HL-60 (cell line): ENCODE measurements around the gene PHF21B.

Experiments
- GABPA ChIP-seq: IDR thresholded peaks from 2 replicates; pipeline ENCODE4 v1.6.1; 2012; ENCODE audit warnings: low read depth
- POLR2AphosphoS5 ChIP-seq: IDR thresholded peaks from 2 replicates; pipeline ENCODE4 v1.6.1; 2012; ENCODE audit warnings: low read depth
- TF ChIP-seq, protein P1 (sequence below): IDR thresholded peaks from one replicate; pipeline ENCODE4 v1.5.1; 2011; ENCODE audit warnings: low read length, control low read depth, inconsistent platforms; ENCODE audit not compliant: insufficient read depth
- TF ChIP-seq, protein P2 (sequence below): IDR thresholded peaks from 2 replicates; pipeline ENCODE4 v1.6.1; 2012; ENCODE audit warnings: low read depth; ENCODE audit not compliant: insufficient replicate concordance

DNA sequence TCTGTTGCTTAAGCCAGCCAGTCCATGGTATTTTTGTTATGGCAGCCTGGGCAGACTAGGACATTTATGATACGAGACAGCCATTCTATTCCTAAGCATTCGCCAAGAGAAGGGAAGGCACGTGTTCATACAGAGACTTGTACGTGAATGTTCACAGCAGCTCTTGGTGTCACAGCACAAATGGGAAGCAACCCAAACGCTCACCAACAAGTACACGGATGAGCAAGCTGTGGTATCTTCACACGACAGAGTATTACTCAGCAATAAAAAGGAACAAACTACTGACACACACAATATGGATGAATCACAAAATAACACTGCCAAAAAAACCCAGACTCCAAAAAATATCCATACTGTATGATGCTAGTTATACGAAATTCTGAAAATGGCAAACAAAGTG is 85.1 kb downstream of the PHF21B start:
- TF ChIP-seq, protein P1, sequence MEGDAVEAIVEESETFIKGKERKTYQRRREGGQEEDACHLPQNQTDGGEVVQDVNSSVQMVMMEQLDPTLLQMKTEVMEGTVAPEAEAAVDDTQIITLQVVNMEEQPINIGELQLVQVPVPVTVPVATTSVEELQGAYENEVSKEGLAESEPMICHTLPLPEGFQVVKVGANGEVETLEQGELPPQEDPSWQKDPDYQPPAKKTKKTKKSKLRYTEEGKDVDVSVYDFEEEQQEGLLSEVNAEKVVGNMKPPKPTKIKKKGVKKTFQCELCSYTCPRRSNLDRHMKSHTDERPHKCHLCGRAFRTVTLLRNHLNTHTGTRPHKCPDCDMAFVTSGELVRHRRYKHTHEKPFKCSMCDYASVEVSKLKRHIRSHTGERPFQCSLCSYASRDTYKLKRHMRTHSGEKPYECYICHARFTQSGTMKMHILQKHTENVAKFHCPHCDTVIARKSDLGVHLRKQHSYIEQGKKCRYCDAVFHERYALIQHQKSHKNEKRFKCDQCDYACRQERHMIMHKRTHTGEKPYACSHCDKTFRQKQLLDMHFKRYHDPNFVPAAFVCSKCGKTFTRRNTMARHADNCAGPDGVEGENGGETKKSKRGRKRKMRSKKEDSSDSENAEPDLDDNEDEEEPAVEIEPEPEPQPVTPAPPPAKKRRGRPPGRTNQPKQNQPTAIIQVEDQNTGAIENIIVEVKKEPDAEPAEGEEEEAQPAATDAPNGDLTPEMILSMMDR: no peak
- TF ChIP-seq GABPA: no peak
- TF ChIP-seq POLR2AphosphoS5: no peak
- TF ChIP-seq, protein P2, sequence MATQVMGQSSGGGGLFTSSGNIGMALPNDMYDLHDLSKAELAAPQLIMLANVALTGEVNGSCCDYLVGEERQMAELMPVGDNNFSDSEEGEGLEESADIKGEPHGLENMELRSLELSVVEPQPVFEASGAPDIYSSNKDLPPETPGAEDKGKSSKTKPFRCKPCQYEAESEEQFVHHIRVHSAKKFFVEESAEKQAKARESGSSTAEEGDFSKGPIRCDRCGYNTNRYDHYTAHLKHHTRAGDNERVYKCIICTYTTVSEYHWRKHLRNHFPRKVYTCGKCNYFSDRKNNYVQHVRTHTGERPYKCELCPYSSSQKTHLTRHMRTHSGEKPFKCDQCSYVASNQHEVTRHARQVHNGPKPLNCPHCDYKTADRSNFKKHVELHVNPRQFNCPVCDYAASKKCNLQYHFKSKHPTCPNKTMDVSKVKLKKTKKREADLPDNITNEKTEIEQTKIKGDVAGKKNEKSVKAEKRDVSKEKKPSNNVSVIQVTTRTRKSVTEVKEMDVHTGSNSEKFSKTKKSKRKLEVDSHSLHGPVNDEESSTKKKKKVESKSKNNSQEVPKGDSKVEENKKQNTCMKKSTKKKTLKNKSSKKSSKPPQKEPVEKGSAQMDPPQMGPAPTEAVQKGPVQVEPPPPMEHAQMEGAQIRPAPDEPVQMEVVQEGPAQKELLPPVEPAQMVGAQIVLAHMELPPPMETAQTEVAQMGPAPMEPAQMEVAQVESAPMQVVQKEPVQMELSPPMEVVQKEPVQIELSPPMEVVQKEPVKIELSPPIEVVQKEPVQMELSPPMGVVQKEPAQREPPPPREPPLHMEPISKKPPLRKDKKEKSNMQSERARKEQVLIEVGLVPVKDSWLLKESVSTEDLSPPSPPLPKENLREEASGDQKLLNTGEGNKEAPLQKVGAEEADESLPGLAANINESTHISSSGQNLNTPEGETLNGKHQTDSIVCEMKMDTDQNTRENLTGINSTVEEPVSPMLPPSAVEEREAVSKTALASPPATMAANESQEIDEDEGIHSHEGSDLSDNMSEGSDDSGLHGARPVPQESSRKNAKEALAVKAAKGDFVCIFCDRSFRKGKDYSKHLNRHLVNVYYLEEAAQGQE: no peak
